Measurements from ENCODE around the gene ATXN1. TPM values are rescaled to one million over a fixed set of nuclear protein-coding genes. Genes with fewer than 3 reads are reported as not detected.
"Not testable (repeated sequence)": the region's sequence is repeated elsewhere in the genome, so short reads cannot be mapped to it uniquely, and the experiment has no call there.

Gene ATXN1
- total RNA-seq, 1 donor: 45.3 TPM

GRCh38 chr6:16623029-16623653, 138.1 kb downstream of the ATXN1 start:
- TF ChIP-seq CTCF (IDR thresholded peaks at IDR 0.05; ENCODE audit: insufficient read depth, low read depth, low read length): no peak
- H3K4me3 ChIP-seq (ENCODE audit: low read depth, low read length): no peak overlapping the region
- DNase-seq (ENCODE audit: low read depth): peak; percentile 41

- no peak for TF ChIP-seq CTCF (IDR thresholded peaks at IDR 0.05; ENCODE audit: insufficient read depth, low read depth, low read length)
- H3K4me3 ChIP-seq (ENCODE audit: low read depth, low read length): no peak overlapping the region
- no peak for DNase-seq (ENCODE audit: low read depth)
These were observed 139.1 kb downstream of the ATXN1 start for GRCh38 chr6:16622193-16622592.

- TF ChIP-seq CTCF (IDR thresholded peaks at IDR 0.05; ENCODE audit: insufficient read depth, low read depth, low read length): no peak
- no peak for DNase-seq (ENCODE audit: low read depth)
- H3K4me3 ChIP-seq (ENCODE audit: low read depth, low read length): no peak overlapping the region
These were observed 140.3 kb downstream of the ATXN1 start for GRCh38 chr6:16621002-16621401.

- H3K4me3 ChIP-seq (ENCODE audit: low read depth, low read length): no peak overlapping the region
- TF ChIP-seq CTCF (IDR thresholded peaks at IDR 0.05; ENCODE audit: insufficient read depth, low read depth, low read length): no peak
- DNase-seq (ENCODE audit: low read depth): no peak
These were observed 141.5 kb downstream of the ATXN1 start for GRCh38 chr6:16619777-16620176.

GRCh38 chr6:16618962-16619361, 142.3 kb downstream of the ATXN1 start:
- H3K4me3 ChIP-seq (ENCODE audit: low read depth, low read length): no peak overlapping the region
- TF ChIP-seq CTCF (IDR thresholded peaks at IDR 0.05; ENCODE audit: insufficient read depth, low read depth, low read length): no peak
- DNase-seq (ENCODE audit: low read depth): no peak

GRCh38 chr6:16615215-16615614, 146.0 kb downstream of the ATXN1 start:
- H3K4me3 ChIP-seq (ENCODE audit: low read depth, low read length); DNase-seq (ENCODE audit: low read depth): not testable (repeated sequence)

GRCh38 chr6:16614143-16614542, 147.1 kb downstream of the ATXN1 start:
- H3K4me3 ChIP-seq (ENCODE audit: low read depth, low read length); DNase-seq (ENCODE audit: low read depth): not testable (repeated sequence)

- DNase-seq (ENCODE audit: low read depth); H3K4me3 ChIP-seq (ENCODE audit: low read depth, low read length): not testable (repeated sequence)
These were observed 147.8 kb downstream of the ATXN1 start for GRCh38 chr6:16613504-16613903.
